Activated naive CD8-positive, alpha-beta T cell treated with anti-CD3 and anti-CD28 coated beads, Interleukin-2, amount 50 U/mL, for 16 hours (primary cell): ENCODE measurements around the gene MBD3L4.
"Not testable (repeated sequence)": the region's sequence is repeated elsewhere in the genome, so short reads cannot be mapped to it uniquely, and the experiment has no call there.

ENCODE experiments used
- DNase-seq: peaks from one replicate; pipeline ENCODE4 v3.0.0-alpha.2; 2020; ENCODE audit warnings: low read depth, low spot score

The MBD3L4 gene

DNA sequence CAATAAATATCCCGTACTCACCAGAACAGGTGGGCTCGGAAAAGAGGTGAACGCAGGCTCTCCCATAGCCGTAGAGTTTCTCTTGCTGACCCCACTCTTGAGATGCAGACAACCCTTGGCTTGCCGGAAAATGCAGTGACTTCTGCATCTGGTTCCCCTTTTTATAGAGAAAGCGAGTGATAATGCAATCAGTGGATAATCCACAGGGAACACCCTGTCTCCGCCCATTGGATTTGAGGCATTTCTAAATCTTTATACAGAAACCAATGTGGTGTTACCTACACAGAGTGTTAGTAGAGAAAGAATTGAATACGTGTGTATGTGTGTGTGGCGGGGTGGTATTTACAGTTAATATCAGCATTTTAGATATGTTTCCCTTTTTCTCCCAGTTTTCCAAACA is at the start of gene MBD3L4:
TSS of gene MBD3L4 (minus strand) at position 101 of the 400 bp plus-strand sequence. CDS start at position 66, 35 bp downstream.
- DNase-seq, result not testable (repeated sequence)

DNA sequence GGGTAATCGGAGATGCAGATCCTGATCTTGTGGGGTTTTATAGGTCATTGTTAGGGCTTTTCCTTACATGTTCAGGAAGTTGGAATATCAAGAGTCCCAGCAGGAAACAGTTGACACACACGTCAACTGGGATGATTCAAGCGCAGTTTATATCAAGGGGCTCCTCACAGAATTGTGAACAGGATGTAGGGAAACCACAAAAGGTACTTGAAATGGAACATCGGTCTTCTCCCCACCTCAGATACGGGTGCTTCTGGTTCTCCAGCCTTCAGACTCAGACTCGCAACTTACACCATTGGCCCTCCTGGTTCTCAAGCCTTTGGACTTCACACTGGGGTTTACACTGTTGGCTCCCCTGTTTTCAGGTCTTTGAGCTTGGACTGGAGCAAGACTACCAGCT is 49.0 kb upstream of the MBD3L4 start:
- no peak for DNase-seq

DNA sequence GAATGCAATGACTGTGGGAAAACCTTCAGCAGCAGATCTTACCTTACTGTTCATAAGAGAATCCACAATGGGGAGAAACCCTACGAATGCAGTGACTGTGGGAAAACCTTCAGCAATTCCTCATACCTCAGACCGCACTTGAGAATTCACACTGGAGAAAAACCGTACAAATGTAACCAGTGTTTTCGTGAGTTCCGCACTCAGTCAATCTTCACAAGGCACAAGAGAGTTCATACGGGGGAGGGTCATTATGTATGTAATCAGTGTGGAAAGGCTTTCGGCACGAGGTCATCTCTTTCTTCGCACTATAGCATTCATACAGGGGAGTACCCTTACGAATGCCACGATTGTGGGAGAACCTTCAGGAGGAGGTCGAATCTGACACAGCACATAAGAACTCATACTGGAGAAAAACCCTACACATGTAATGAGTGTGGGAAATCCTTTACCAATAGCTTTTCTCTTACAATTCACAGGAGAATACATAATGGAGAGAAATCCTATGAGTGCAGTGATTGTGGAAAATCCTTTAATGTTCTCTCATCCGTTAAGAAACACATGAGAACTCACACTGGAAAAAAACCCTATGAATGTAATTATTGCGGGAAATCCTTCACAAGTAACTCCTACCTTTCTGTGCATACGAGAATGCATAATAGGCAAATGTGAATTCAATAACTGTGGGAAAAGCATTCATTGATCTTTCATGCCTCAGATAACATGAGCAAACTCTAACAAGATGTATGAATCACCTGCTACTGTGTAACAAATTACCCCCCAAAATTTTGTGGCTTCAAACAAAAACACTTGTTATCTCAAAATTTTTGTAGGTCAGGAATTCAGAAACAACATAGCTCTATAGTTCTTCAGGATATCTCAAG is 43.3 kb upstream of the MBD3L4 start:
- no peak for DNase-seq

DNA sequence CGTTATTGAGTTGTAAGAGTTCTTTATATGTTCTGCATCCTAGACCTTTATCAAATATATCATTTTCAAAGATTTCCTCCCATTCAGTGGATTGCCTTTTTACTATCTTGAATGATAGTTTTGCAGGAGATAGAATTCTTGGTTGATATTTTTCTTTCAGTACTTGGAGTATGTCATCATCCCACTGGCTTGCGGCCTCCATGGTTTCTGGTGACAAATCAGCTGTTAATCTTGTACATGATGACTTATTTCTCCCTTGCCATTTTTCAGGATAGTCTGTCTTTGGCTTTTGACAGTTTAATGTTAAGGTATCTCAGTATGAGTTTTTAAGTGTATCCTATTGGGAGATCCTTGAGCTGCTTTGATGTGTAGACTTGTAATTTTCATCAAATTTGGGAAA is 38.0 kb upstream of the MBD3L4 start:
- no peak for DNase-seq

DNA sequence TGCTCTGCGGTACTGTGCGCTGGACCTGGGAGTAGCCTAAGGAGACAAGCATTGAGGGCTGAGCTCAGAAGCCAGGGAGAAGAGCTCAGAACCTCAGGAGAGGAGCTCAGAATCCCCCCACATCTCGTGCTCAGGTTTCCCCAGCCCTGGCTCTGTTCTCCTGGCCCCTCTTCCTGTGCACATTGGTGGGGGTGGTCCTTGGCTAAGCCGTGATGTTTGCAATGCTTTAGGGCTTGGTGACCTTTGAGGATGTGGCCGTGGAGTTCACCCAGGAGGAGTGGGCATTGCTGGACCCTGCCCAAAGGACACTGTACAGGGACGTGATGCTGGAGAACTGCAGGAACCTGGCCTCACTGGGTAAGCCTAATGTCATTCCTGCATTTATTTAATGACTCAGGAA is 36.2 kb upstream of the MBD3L4 start:
- no peak for DNase-seq

DNA sequence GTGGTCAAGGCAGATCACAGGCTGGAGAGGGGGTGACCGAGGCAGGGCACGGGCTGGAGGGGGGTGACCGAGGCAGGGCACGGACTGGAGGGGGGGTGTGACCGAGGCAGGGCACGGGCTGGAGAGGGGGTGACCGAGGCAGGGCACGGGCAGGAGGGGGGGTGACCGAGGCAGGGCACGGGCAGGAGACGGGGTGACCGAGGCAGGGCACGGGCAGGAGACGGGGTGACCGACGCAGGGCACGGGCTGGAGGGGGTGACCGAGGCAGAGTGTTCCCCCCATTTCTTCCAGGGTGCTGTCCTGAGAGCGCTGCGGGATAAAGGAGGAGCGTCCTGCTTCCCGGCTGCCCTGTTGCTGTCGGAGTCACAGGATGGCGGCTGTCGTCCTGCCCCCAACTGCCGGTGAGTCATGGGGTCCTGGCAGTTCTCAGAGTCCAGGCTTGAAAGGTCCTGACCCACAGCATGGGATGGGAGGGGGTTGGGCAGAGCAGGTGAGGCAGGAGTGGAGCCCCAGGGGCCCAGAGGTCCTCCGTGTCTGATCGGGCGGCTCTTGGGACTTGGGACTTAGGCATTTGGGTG is 34.8 kb upstream of the MBD3L4 start:
- DNase-seq, result no peak

DNA sequence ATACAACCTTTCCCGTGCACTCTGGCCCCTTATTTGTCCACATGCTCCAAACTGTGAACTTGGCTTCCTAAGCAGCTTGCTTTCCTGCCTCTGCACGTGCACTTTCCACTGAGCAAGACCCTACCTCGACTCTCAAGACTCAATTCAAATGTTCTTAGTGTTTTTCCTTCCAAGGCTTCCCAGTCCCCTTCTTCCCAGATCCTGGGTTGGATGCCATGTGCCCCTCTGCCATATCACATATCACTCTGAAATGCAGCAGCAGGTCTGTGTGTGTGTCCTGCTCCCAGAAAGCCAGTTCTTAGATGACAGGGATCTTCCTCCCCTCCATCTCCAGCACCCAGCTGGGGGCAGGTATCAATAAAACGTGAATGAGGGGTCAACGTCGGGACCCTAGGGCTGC is 32.6 kb upstream of the MBD3L4 start:
- DNase-seq, result no peak

DNA sequence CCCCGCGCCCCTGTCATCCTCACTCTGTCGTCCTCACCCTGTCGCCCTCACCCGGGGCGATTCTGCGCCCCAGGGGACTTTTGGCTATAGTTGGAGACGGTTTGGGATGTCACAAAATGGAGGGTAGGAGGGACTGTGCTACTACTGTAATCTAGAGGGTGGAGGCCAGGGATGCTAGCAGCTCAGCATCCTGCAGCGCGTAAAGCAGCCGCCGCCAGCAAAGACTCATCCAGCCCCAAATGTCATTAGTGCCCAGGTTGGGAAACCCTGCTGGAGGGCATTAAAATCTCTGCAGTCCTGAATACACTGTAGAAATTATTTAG is 29.9 kb upstream of the MBD3L4 start:
- DNase-seq, result no peak

DNA sequence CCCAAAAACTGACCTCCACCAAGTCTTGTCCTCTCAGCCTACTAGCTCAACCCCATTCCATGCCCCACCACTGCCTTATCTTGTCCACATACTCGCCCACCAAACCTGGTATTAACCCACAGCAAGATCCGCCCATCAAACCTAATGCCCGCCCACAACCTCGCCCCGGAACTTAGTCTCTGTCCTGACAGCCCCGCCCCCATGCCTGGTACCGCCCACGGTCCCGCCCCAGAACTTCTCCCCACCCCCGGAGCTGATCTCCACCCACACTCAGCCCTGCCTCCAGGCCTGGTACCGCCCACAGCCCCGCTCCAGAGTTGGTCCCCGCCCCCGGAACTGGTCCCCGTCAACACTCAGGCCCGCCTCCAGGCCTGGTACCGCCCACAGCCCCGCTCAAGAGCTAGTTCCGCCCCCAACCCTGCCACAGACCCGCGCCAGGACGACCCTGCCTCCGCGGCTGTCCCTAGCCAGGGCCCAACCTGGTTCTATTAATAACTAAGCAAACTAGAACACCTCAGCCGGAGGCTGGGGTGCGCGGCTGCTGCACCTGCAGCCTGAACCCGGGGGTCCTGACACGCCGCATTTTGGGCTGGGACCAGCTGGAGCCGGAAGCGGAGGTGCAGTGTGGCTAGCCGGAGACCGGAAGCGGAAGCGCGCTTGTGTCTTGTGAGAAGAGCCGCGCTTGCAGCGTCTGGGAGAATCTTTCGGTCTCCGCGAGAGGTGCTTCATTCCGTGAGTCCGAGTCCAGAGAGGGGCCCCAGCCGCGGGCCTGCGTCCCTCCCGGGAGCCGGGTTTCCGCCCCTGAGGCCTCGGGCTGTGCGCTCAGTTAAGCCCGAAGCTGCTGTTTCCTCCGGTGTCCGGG is 29.3 kb upstream of the MBD3L4 start, which contains the start of gene ZNF557:
TSS of gene ZNF557 (plus strand) at position 662 of the 862 bp plus-strand sequence. CDS start 5,372 bp downstream, outside the sequence.
- peak; percentile 98 for DNase-seq

DNA sequence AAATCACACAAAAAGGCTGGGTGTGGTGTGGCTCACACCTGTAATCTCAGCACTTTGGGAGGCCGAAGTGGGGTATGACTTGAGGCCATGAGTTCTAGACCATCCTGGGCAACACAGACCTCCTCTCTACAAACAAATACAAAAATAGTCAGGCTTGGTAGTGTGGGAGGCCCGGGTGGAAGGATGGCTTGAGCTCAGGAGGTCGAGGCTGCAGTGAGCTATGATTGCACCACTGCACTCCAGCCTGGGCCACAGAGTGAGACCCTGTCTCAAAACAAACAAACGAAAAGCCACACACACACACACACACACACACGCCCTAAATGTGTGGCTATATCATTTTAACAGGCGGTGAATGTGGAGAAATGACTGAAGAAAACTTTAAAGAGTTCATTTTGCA is 28.6 kb upstream of the MBD3L4 start:
- no peak for DNase-seq

DNA sequence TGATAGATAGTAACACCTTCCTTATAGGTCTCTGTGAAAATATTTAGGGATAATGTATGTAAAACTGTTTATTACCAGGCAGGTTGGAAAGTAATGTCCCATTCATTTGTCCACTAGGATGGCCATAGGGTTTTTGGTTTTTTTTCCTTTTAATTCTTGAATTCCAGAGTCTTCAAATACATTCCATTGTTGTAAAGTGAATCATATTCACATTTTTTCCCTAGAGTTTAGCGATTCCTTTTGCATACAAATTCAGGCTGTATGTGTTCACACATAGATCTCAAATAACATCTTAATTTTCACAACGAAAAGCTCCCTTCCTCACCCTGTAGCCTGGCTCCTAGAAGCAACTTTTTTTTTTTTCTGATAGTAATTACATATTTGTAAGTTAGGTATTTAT is 27.7 kb upstream of the MBD3L4 start:
- no peak for DNase-seq

DNA sequence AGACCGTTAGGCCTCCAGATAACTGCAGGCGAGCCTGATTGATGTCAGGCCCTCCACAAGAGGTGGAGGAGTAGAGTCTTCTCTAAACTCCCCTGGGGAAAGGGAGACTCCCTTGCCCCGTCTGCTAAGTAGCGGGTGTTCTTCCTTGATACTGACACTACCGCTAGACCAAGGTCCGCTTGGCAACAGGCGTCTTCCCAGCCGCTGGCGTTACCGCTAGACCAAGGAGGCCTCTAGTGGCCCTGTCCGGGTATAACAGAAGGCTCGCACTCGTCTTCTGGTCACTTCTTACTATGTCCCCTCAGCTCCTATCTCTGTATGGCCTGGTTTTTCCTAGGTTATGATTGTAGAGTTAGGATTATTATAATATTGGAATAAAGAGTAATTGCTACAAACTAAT is 27.1 kb upstream of the MBD3L4 start:
- not testable (repeated sequence) for DNase-seq

DNA sequence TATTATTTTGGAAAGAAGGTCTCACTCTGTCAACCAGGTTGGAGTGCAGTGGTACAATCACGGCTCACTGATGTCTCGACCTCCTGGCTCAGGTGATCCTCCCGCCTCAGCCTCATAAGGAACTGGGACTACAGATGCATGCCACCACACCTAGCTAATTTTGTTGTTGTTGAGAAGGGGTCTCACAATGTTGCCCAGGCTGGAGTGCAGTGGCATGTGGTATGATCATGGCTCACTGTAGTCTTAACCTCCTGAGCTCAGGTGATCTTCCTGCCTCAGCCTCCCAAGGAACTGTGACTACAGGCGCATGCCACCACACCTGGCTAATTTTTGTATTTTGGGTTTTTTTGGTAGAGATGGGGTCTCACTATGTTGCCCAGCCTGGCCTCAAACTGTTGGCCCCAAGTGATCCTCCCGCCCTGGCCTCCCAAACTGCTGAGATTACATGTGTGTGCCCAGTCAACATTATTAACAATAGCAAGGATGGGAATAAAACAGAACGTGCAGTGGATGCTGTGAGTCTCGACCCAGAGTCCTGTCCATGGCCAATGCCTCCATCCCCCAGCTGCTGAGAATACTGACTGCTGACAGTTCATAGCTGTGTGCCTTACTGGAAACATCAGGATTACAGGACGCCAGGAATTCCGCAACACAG is 23.9 kb upstream of the MBD3L4 start:
- no peak for DNase-seq

DNA sequence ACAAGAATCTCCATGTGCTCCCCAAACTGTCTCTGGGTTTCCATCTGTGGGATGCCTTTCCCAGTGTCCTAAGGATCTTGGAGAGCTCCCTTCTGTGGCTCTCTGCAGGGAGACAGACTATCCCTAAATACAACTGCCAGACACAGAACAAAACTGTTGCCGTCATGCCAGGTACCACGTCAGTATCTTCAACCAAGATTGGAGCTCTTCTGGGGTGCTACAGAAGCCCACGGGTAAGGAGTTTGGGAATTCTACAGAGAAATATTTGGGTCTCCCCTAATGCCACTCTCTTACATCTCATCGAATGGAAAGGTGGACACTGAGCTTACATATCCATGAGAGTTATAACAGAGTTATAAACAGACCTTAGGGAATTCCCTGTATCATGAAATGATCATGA is 23.4 kb upstream of the MBD3L4 start:
- no peak for DNase-seq

DNA sequence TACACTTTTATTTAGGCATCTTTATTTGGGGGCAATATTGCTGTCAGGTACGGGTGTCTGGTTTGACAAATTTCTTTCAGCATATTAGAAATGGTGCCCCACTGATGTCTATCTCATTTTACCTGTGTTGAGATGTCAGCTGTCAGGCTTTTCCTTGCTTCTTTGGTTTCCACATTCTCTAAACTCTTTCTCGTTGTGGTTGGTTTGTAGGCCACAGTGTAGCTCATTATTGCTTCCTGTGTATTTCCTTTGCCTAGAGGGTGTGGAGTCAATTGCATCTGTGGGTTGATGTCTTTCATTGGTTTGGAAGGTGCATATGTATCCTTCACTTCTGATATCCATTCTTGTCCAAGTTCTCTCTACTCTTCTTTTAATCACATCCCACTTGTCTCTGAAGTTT is 20.0 kb upstream of the MBD3L4 start:
- not testable (repeated sequence) for DNase-seq

DNA sequence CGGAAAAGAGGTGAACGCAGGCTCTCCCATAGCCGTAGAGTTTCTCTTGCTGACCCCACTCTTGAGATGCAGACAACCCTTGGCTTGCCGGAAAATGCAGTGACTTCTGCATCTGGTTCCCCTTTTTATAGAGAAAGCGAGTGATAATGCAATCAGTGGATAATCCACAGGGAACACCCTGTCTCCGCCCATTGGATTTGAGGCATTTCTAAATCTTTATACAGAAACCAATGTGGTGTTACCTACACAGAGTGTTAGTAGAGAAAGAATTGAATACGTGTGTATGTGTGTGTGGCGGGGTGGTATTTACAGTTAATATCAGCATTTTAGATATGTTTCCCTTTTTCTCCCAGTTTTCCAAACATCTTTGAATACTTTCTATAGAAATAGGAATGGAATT is 18.6 kb upstream of the MBD3L4 start, which contains the start of gene MBD3L3:
TSS of gene MBD3L3 (minus strand) at position 101 of the 400 bp plus-strand sequence. CDS start at position 30, 71 bp downstream.
- DNase-seq, result not testable (repeated sequence)

DNA sequence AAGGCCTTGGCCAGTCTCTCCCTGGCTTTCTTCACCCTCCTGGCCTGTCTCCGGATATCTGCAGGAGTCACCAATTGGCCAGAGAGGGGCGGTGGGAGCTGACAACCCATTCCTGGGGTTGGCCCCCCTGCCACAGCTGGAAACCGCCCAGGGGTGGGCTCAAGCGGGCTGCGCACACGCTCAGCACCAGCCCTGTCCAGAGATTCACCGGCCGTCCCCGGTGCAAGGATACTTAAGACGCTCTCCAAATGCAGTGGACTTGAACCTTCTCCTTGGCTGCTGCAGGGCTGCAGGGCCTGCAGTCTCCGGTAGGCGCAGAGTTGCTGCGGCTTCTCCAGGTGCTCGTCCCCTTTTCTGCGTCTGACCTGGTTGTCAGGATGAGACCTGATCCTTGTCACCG is 16.4 kb upstream of the MBD3L4 start:
- DNase-seq, result not testable (repeated sequence)

DNA sequence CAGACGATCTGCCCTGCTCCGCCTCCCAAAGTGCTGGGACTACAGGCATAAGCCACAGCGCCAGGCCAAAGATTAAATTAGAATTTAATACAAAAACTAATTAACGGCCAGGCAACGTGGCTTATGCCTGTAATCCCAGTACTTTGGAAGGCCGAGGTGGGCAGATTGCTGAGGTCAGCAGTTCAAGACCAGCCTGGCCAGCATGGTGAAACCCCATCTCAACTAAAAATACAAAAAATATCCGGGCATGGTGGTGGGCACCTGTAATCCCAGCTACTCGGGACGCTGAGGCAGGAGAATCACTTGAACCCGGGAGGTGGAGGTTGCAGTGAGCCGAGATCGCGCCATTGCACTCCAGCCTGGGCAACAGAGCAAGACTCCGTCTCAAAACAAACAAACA is 15.7 kb upstream of the MBD3L4 start:
- DNase-seq, result not testable (repeated sequence)

DNA sequence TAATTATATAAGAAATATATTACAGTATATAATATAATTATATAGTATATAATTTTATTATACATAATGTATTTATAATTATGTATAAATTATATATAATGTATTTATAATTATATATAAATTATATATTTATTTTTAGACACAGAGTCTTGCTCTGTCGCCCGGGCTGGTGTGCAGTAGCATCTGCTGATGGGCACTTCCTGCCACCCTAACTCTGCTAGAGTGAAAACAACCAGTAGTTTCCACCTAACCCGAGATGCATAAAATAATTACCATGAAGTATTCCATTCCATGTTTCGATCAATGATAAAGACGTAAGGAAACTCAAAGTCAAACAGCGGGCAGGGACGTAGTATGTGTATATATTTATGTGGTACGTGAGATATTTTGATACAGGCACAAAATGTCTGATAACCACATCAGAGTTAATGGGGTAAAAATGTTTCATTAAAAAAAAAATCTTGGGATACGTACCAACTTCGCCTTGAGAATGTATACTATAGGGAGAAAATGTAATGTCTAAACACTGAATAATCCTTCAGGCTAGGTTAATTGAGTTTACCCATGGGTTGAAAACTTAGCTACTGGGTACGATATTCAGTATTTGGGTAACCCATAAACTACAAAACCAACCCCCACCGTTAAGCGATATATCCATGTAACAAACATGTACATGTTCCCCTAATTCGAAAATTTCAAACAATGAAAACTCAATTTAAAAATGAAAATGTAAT is 14.8 kb upstream of the MBD3L4 start:
- not testable (repeated sequence) for DNase-seq

DNA sequence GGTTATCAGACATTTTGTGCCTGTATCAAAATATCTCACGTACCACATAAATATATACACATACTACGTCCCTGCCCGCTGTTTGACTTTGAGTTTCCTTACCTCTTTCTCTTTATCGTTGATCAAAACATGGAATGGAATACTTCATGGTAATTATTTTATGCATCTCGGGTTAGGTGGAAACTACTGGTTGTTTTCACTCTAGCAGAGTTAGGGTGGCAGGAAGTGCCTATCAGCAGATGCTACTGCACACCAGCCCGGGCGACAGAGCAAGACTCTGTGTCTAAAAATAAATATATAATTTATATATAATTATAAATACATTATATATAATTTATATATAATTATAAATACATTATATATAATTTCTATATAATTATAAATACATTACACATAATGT is 12.9 kb upstream of the MBD3L4 start:
- DNase-seq, result not testable (repeated sequence)

DNA sequence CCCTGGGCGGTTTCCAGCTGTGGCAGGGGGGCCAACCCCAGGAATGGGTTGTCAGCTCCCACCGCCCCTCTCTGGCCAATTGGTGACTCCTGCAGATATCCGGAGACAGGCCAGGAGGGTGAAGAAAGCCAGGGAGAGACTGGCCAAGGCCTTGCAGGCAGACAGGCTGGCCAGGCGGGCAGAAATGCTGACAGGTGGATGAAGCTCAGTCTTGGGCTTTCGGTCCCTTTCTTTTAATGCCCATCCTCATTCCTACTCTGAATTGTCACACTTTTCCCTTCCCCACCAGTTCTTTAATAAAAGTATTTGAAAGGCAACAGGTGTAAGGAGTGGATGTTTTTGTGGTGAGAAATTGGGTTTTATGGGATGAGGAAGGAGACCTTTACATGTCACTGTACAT is 11.4 kb upstream of the MBD3L4 start:
- not testable (repeated sequence) for DNase-seq
